ENCODE data around the gene SCD5. TPM values are rescaled to one million over a fixed set of nuclear protein-coding genes. Genes with fewer than 3 reads are reported as not detected.
"Not testable (repeated sequence)": the region's sequence is repeated elsewhere in the genome, so short reads cannot be mapped to it uniquely, and the experiment has no call there.

SCD5 gene
- total RNA-seq, 4 donors from 2014 or later, result 17.6 to 28.4 (median 22.9) TPM

DNA sequence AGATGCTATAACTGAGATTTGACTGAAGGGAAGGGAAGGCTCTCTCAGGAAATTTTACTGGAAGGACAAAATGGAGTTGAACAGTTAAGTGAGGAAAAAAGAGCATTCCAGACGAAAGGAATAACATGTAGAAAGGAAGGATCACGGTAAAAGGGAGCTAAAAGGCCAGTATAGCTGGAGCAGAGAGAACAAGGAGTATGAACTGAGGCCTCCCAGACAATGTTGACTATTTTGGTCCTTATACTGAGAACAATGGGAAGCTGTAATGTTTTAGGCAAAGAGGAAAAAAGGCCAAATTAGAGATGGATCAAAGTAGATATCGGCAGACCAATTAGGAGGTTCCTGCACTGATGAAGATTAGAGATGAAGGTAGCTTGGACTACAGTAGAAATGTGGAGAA is 26.8 kb upstream of the SCD5 start:
- no peak overlapping the region for H3K4me3 ChIP-seq
- H3K4me1 ChIP-seq, result no peaks in the 10 kb centered on the region
- no peak overlapping the region for H3K27ac ChIP-seq (replicated peaks in 1 of 4)
- no peaks in the 10 kb centered on the region for H3K27me3 ChIP-seq
- H3K9me3 ChIP-seq, result no peaks in the 10 kb centered on the region
- no peak for DNase-seq (ENCODE audit: extremely low spot score)
- intact Hi-C loops (cut with DNase I), result no loop called here
- H3K36me3 ChIP-seq, result peaks cover 75 to 99% (median 89%) of the 10 kb centered on the region in 4 donors
- WGBS, result 81% methylated on average over 3 of the region's 3 CpGs
- no peak for TF ChIP-seq EP300 (IDR thresholded peaks at IDR 0.05)
- TF ChIP-seq, protein P1, sequence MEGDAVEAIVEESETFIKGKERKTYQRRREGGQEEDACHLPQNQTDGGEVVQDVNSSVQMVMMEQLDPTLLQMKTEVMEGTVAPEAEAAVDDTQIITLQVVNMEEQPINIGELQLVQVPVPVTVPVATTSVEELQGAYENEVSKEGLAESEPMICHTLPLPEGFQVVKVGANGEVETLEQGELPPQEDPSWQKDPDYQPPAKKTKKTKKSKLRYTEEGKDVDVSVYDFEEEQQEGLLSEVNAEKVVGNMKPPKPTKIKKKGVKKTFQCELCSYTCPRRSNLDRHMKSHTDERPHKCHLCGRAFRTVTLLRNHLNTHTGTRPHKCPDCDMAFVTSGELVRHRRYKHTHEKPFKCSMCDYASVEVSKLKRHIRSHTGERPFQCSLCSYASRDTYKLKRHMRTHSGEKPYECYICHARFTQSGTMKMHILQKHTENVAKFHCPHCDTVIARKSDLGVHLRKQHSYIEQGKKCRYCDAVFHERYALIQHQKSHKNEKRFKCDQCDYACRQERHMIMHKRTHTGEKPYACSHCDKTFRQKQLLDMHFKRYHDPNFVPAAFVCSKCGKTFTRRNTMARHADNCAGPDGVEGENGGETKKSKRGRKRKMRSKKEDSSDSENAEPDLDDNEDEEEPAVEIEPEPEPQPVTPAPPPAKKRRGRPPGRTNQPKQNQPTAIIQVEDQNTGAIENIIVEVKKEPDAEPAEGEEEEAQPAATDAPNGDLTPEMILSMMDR (IDR thresholded peaks at IDR 0.05), result no peak
- no peak for TF ChIP-seq POLR2A (IDR thresholded peaks at IDR 0.05; ENCODE audit: low read depth)
- TF ChIP-seq POLR2AphosphoS5 (IDR thresholded peaks at IDR 0.05), result no peak

DNA sequence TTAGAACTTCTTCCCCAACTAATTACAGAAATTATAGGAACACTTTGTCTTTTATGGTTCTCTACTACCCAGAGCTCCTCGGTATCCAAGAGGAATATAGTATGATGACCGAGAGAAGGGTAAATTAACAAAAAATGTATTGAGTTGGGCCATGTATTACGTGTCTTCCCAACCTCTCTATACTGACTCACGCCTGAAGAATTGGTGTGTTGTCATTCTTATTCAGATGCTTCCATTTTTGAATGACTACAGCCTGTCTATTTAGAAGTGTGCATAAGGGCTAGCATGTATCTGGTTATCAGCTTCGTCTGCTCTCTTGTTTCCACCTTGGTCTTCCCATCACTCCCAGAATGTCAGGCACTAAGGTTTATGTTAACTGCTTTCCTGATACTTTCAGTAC is 24.5 kb upstream of the SCD5 start:
- no peaks in the 10 kb centered on the region for H3K9me3 ChIP-seq
- no peaks in the 10 kb centered on the region for H3K27me3 ChIP-seq
- no peak overlapping the region for H3K27ac ChIP-seq (replicated peaks in 1 of 4)
- 89% methylated on average over 5 of the region's 5 CpGs for WGBS
- H3K4me1 ChIP-seq, result no peaks in the 10 kb centered on the region
- H3K4me3 ChIP-seq, result no peak overlapping the region
- intact Hi-C loops (cut with DNase I), result no loop called here
- peaks cover 84 to 100% (median 99%) of the 10 kb centered on the region in 4 donors for H3K36me3 ChIP-seq
- DNase-seq (ENCODE audit: extremely low spot score), result no peak
- TF ChIP-seq POLR2A (IDR thresholded peaks at IDR 0.05; ENCODE audit: low read depth) (no peak), POLR2AphosphoS5 (IDR thresholded peaks at IDR 0.05) (no peak), EP300 (IDR thresholded peaks at IDR 0.05) (no peak)
- TF ChIP-seq, protein P1 (IDR thresholded peaks at IDR 0.05), result no peak

DNA sequence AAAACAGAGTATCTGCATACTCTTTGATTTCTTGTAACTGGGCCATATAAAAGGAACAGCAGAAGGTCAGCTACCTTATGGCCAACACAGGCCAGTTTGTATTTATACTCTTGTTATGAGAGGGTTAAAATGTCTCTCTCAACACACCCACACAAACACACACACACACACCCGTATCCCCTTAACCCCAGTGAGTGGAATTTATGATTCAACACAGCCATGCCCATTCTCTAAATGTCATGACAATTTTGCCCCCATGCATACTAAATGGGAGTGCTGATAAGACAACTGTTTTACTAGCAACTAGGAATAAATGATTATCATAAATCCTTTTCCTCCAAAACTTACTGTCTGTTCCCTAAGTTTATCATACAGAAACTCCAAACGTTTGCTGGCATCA is 22.1 kb upstream of the SCD5 start:
- Histone ChIP-seq H3K27me3 (no peaks in the 10 kb centered on the region), H3K36me3 (peaks cover 73 to 94% (median 93%) of the 10 kb centered on the region in 4 donors), H3K9me3 (no peaks in the 10 kb centered on the region), H3K4me1 (no peaks in the 10 kb centered on the region), H3K27ac (replicated peaks in 1 of 4) (no peak overlapping the region), H3K4me3 (no peak overlapping the region)
- no peak for DNase-seq (ENCODE audit: extremely low spot score)
- TF ChIP-seq, protein P1 (IDR thresholded peaks at IDR 0.05), result no peak
- TF ChIP-seq EP300 (IDR thresholded peaks at IDR 0.05) (no peak), POLR2A (IDR thresholded peaks at IDR 0.05; ENCODE audit: low read depth) (no peak), POLR2AphosphoS5 (IDR thresholded peaks at IDR 0.05) (no peak)
- WGBS, result 41% methylated on average over 2 of the region's 2 CpGs
- intact Hi-C loops (cut with DNase I), result no loop called here

DNA sequence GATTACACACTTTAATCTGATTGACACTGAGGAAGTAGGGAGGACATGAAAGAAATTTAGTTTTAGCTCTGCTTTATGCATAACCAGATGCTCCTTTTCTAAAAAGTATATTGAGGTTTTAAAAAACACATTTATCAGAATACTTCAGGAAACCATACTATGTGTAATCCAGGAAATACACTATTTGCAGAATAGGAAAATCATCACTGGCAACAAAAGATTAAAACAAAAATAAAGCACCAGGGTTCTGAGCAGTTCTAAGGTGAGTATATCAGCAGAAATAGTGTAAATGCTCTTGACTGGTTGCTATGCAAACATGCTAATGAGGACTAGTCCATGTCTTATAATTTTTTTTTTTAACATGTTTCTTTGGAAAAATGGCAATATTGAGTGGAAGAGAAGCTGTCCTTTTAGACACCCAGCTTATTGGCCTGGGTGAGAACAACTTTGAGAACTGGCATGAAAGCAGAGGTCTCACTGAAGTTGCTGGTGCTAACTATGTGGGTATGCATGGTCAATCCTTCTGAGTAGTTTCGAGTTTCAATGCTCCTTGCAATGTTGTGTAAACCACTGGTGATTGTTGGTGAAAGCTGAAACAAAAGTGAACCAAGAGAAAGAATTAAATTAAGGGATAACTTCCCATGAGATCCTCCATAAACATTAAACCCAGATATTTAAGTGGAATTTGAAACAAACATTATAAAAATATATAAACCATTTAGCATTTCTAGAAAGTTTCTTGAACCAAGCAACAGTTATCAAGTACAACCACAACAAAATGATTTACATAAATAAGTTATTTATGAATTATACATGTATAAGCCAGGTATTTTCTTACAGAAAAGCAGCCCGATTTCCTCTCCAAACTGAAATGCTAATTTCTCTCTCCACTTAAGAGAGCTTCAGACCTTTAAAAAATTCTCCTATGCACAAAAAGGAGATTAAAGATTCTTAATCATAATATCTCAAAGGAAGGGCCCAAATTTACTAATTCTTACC is 20.4 kb upstream of the SCD5 start:
- WGBS, result 91% methylated on average over 2 of the region's 2 CpGs

DNA sequence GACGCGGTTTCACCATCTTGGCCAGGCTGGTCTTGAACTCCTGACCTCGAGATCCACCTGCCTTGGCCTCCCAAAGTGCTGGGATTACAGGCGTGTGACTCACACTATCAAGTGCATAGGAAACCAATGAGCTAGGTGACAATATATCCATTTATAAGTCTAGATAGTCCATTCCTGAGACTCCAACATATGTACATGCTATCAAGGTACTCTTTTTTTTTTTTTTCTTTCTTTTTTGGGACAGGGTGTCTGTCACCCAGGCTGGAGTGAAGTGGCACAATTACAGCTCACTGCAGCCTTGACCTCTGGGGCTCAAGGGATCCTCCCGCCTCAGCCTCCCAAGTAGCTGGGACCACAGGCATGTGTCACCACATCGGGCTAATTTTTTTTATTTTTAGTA is 18.3 kb upstream of the SCD5 start:
- intact Hi-C loops (cut with DNase I); H3K4me3 ChIP-seq; H3K4me1 ChIP-seq; H3K27ac ChIP-seq (replicated peaks in 1 of 4); DNase-seq (ENCODE audit: extremely low spot score); H3K27me3 ChIP-seq; H3K9me3 ChIP-seq: not testable (repeated sequence)
- 95% methylated on average over 6 of the region's 6 CpGs for WGBS
- peaks cover 41 to 56% (median 55%) of the 10 kb centered on the region in 4 donors for H3K36me3 ChIP-seq

More for the DNA sequence above, 20.4 kb upstream of the SCD5 start:
- Histone ChIP-seq H3K9me3 (no peaks in the 10 kb centered on the region), H3K36me3 (peaks cover 62 to 77% (median 76%) of the 10 kb centered on the region in 4 donors), H3K27ac (replicated peaks in 1 of 4) (no peak overlapping the region), H3K4me1 (no peaks in the 10 kb centered on the region), H3K4me3 (no peak overlapping the region), H3K27me3 (no peaks in the 10 kb centered on the region)
- intact Hi-C loops (cut with DNase I), result no loop called here
- TF ChIP-seq, protein P1 (IDR thresholded peaks at IDR 0.05), result no peak
- TF ChIP-seq EP300 (IDR thresholded peaks at IDR 0.05) (no peak), POLR2AphosphoS5 (IDR thresholded peaks at IDR 0.05) (no peak), POLR2A (IDR thresholded peaks at IDR 0.05; ENCODE audit: low read depth) (no peak)
- no peak for DNase-seq (ENCODE audit: extremely low spot score)

Measured in esophagus muscularis mucosa (tissue), 4 donors.